GM12878 (cell line): ENCODE results near the gene PPARD. TPM values are rescaled to one million over a fixed set of nuclear protein-coding genes. Genes with fewer than 3 reads are reported as not detected.

Source experiments
- ATAC-seq: fragments of 200-7000 bp; cut with Tn5 transposase; 3 replicates; pipeline ENCODE4 v1.9.1; 2020; ENCODE audit warnings: mild to moderate bottlenecking, moderate library complexity
- BruUV-seq: library from RNA; stranded (reverse); fragments of 400-500 nt; replicated peaks from 2 replicates; lab custom pipeline; 2021; lab: Mats Ljungman, UMichigan
- CTCF ChIA-PET: fragments of 300-600 bp; sonication (Branson Sonifier 250); formaldehyde crosslinking; extraction: SDS; loops from one replicate; lab custom pipeline; 2021; ENCODE audit warnings: inconsistent platforms; lab: Yijun Ruan, JAX
- POLR2A ChIA-PET: fragments of 350-600 bp; formaldehyde crosslinking; extraction: SDS; loops from one replicate; lab custom pipeline; 2021; ENCODE audit warnings: inconsistent platforms; lab: Charles Lee
- RAD21 ChIA-PET: fragments of 300-600 bp; sonication (Branson Sonifier 250); formaldehyde crosslinking; loops from one replicate; lab custom pipeline; 2023; ENCODE audit warnings: antibody characterized with exemption; ENCODE audit not compliant: unreplicated experiment; lab: Charles Lee
- SMC1A ChIA-PET: fragments of 300-600 bp; sonication (Branson Sonifier 250); formaldehyde crosslinking; loops from one replicate; lab custom pipeline; 2023; ENCODE audit not compliant: unreplicated experiment, uncharacterized antibody; lab: Charles Lee
- DNase-seq: peaks from one replicate; pipeline ENCODE4 v3.0.0-alpha.2; 2011; ENCODE audit warnings: low read depth, low spot score
- FAIRE-seq: peaks from 3 replicates; lab custom pipeline; 2011; peaks lifted over from hg19 to GRCh38; lab: Jason Lieb, UNC
- H2AFZ ChIP-seq: 2 replicates; pipeline ENCODE4 v1.6.0; 2011; ENCODE audit warnings: low read depth, low read length, control low read depth; ENCODE audit not compliant: control insufficient read depth
- H3K27ac ChIP-seq: 2 replicates; pipeline ENCODE4 v1.5.1; 2011; ENCODE audit warnings: control low read depth; ENCODE audit not compliant: control insufficient read depth, insufficient read depth
- H3K27me3 ChIP-seq, 2 experiments: replicated peaks in 1 of 2; 2 replicates each; pipeline versions ENCODE4 v1.6.0 to v1.6.1; 2011; ENCODE audit warnings: low read length in 1 of 2; ENCODE audit not compliant: control insufficient read depth in 2 of 2, insufficient read depth in 2 of 2
- H3K36me3 ChIP-seq, 2 experiments: 2 replicates each; pipeline ENCODE4 v1.5.1; 2011; ENCODE audit warnings: low read length in 1 of 2; ENCODE audit not compliant: control insufficient read depth in 2 of 2, insufficient read depth in 2 of 2
- H3K4me1 ChIP-seq: 2 replicates; pipeline ENCODE4 v1.6.1; 2011; ENCODE audit warnings: mild to moderate bottlenecking, low read length, moderate library complexity, mixed read lengths; ENCODE audit not compliant: control insufficient read depth, insufficient read depth
- H3K4me2 ChIP-seq: 2 replicates; pipeline ENCODE4 v1.6.0; 2011; ENCODE audit warnings: control low read depth; ENCODE audit not compliant: control insufficient read depth, insufficient read depth
- H3K4me3 ChIP-seq: fragments of 200-600 bp; sonication (generic); 2 replicates; pipeline ENCODE4 v1.5.1; 2016
- H3K79me2 ChIP-seq: 2 replicates; pipeline ENCODE4 v1.6.0; 2011; ENCODE audit warnings: low read length; ENCODE audit not compliant: control insufficient read depth, insufficient read depth
- H3K9ac ChIP-seq: 2 replicates; pipeline ENCODE4 v1.8.0; 2011; ENCODE audit warnings: low read length, control low read depth, mixed read lengths; ENCODE audit not compliant: control insufficient read depth, insufficient read depth
- H3K9me3 ChIP-seq: replicated peaks from 3 replicates; pipeline ENCODE4 v1.5.1; 2011; ENCODE audit warnings: mild to moderate bottlenecking, low read length; ENCODE audit not compliant: control insufficient read depth, insufficient read depth
- H4K20me1 ChIP-seq: 2 replicates; pipeline ENCODE4 v1.6.0; 2011; ENCODE audit not compliant: control insufficient read depth, insufficient read depth
- CHD1 ChIP-seq: IDR thresholded peaks from 2 replicates; pipeline ENCODE4 v1.6.1; 2012; ENCODE audit warnings: low read depth, low read length, improper control_type of control experiment
- HDGF ChIP-seq: fragments of 450-650 bp; IDR thresholded peaks from 2 replicates; pipeline ENCODE4 v1.6.1; 2016; ENCODE audit warnings: antibody characterized with exemption
- WGBS: methylation state at CpG from one replicate; pipeline ENCODE4 v1.1.6; 2016; ENCODE audit warnings: low lambda C conversion rate; ENCODE audit not compliant: insufficient replicate concordance, insufficient coverage; ENCODE audit errors: missing lambda C conversion rate; 5-methylcytosine and 5-hydroxymethylcytosine counted together
- in situ Hi-C: fragments of 300-500 bp; cut with MboI; formaldehyde crosslinking; loops from 9 replicates; pipeline ENCODE4 v1.14.3; 2018; ENCODE audit warnings: mixed read lengths
- intact Hi-C: fragments of 100-400 bp; cut with micrococcal nuclease; formaldehyde crosslinking; loops from one replicate; pipeline ENCODE4 v1.14.2; 2022; ENCODE audit not compliant: unreplicated experiment
- polyA plus RNA-seq, 11 experiments: library from polyadenylated mRNA; depleted of rRNA in 4 of 11; unstranded in 6 of 11; stranded (reverse) in 5 of 11; fragments of >200 nt; fragmentation: Nextera tagmentation in 4 of 11; fragmentation: Illumina TruSeq in 1 of 11; extraction: Ambion mirVana in 4 of 11; extraction: Trizol in 1 of 11; gene quantifications; 1 replicate in 1 of 11; 2 replicates in 10 of 11; pipeline versions ENCODE4 v1.2.1 to v1.2.3, GENCODE V29; 2011 to 2016; ENCODE audit warnings: inconsistent platforms in 2 of 11, missing spikeins in 2 of 11, low read depth in 1 of 11
- total RNA-seq, 4 experiments: library from RNA; depleted of rRNA in 3 of 4; stranded (reverse); fragments of >200 nt in 3 of 4; fragmentation: Illumina TruSeq in 1 of 4; extraction: Trizol in 1 of 4; gene quantifications; 2 replicates each; pipeline versions ENCODE4 v1.2.1 to v1.2.3, GENCODE V29; 2013 to 2021
- TF ChIP-seq, protein P1 (sequence below): IDR thresholded peaks from 2 replicates; pipeline ENCODE4 v1.6.1; 2012; ENCODE audit warnings: low read depth, low read length, improper control_type of control experiment

PPARD gene
- total and polyA plus RNA-seq, 10 of the 15 experiments (the other 5 are each of a cell fraction or from before 2014, with no cell fraction given), result 0.05 to 12.6 (median 6.7) TPM

DNA sequence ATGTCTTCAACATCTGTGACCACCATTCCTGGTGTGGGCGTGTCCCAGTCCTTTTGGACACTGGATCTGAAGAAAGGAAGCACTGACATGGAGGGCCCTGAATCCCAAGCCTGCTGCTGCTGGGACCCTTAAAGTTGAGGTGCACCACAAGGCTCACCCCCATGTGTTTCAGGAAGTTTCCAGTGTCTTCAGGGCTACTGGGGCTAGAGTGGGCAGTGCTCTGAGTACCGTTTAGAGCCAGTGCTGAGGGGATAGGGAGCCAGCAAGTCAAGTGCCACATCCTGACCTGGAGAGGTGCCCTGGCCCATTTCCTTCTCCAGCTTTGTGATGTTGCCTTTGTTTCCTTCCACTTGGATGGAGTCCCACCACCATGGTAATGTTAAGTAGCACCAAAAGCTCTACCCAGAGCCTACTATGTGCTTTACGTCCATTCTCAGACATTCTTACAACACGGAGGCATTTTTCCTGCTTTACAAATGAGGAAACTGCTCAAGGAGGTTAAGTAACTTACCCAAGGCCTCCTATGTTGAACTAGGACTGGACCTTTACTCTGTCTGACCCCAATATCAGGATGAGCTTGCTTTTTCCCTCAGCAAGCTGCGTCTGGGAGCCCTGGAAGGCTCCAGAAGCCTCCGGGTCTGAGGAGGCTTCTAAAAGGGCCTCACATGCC, 45.3 kb upstream of the PPARD start:
- H2AFZ ChIP-seq, result no peak overlapping the region; the same call in 1 of the 2 replicates

More for the DNA sequence above, 45.3 kb upstream of the PPARD start:
- Histone ChIP-seq H3K9ac (peak overlapping the region; percentile 79), H3K9me3 (no peaks in the 10 kb centered on the region), H3K4me1 (peaks cover 18% of the 10 kb centered on the region), H3K4me3 (peak overlapping the region; percentile 89; the same call in 1 of the 2 replicates), H4K20me1 (no peaks in the 10 kb centered on the region), H3K79me2 (peaks cover 36% of the 10 kb centered on the region), H3K27me3 (no peaks in the 10 kb centered on the region), H3K4me2 (no peak overlapping the region; the same call in 1 of the 2 replicates), H3K36me3 (peaks cover 4 to 14% of the 10 kb centered on the region in 2 experiments; a peak in 3 of 4 replicates), H3K27ac (peak overlapping the region; percentile 93)
- in situ Hi-C loops, result loop anchor here (5.0 kb wide), 2 partner anchors 35 to 170 kb away; partner anchors contain the start of gene RPL10A
- POLR2A ChIA-PET, result interaction anchor here (0.5 to 2.1 kb wide), 8 partner anchors 10 to 152 kb away, joined by 3 to 7 read pairs (median 3); partner anchors contain the start of genes PPARD and ZNF76
- no peak for ATAC-seq
- no TSS peak for BruUV-seq
- DNase-seq, result no peak
- SMC1A ChIA-PET, result interaction anchor here (0.6 to 7.1 kb wide), 9 partner anchors 30 to 174 kb away, joined by 3 to 135 read pairs (median 4); partner anchors contain the start of genes FANCE and PPARD
- RAD21 ChIA-PET, result interaction anchor here (0.6 to 7.5 kb wide), 13 partner anchors 15 to 440 kb away, joined by 3 to 127 read pairs (median 4); partner anchors contain the start of genes ARMC12, FANCE, PPARD and RPL10A
- CTCF ChIA-PET, result interaction anchor here (0.6 to 7.2 kb wide), 22 partner anchors 8 to 439 kb away, joined by 3 to 217 read pairs (median 4); partner anchors contain the start of genes FANCE, PPARD, RPL10A and ZNF76
- TF ChIP-seq HDGF (no peak), CHD1 (0 out of 2 replicates have a peak, but pooled peaks have one; percentile 22)
- TF ChIP-seq, protein P1, sequence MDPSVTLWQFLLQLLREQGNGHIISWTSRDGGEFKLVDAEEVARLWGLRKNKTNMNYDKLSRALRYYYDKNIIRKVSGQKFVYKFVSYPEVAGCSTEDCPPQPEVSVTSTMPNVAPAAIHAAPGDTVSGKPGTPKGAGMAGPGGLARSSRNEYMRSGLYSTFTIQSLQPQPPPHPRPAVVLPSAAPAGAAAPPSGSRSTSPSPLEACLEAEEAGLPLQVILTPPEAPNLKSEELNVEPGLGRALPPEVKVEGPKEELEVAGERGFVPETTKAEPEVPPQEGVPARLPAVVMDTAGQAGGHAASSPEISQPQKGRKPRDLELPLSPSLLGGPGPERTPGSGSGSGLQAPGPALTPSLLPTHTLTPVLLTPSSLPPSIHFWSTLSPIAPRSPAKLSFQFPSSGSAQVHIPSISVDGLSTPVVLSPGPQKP, result 0 out of 2 replicates have a peak, but pooled peaks have one; percentile 1
- peak; percentile 64 for FAIRE-seq
- intact Hi-C loops, result loop anchor here (1.0 to 10.0 kb wide), 6 partner anchors 30 to 435 kb away; partner anchors contain the start of genes PPARD and RPL10A
- 29% methylated on average over 6 of the region's 6 CpGs for WGBS
